ENCODE data around the gene AMER3.

- TF ChIP-seq CTCF (IDR thresholded peaks at IDR 0.05; ENCODE audit: control extremely low read depth in 1 of 3, insufficient read depth in 1 of 3, low read depth in 1 of 3, low read length in 3 of 3) (no peak), SRF (IDR thresholded peaks at IDR 0.05; ENCODE audit: low read depth, low read length) (no peak), E2F6 (IDR thresholded peaks at IDR 0.05) (no peak), TAF7 (optimal IDR thresholded peaks at IDR 0.05; ENCODE audit: borderline replicate concordance, low read depth, low read length) (no peak), EZH2 (IDR thresholded peaks at IDR 0.05; ENCODE audit: low read depth, low read length, severe bottlenecking) (no peak), POLR2AphosphoS5 (IDR thresholded peaks at IDR 0.05; ENCODE audit: low read depth, low read length) (no peak), POLR2A (IDR thresholded peaks at IDR 0.05; ENCODE audit: control extremely low read depth in 1 of 2, low read depth in 2 of 2, low read length in 2 of 2) (no peak), BRCA1 (IDR thresholded peaks at IDR 0.05; ENCODE audit: low read depth, low read length) (no peak), SIX5 (IDR thresholded peaks at IDR 0.05; ENCODE audit: low read depth, low read length) (no peak), JUN (IDR thresholded peaks at IDR 0.05; ENCODE audit: low read depth, low read length) (no peak), EP300 (IDR thresholded peaks at IDR 0.05; ENCODE audit: borderline replicate concordance in 1 of 2, low read depth in 2 of 2, low read length in 2 of 2) (no peak), CREB1 (IDR thresholded peaks at IDR 0.05) (no peak), RAD21 (IDR thresholded peaks at IDR 0.05 in 1 of 2, conservative IDR thresholded peaks at IDR 0.05 in 1 of 2; ENCODE audit: low read depth in 2 of 2, low read length in 2 of 2) (no peak), JUND (IDR thresholded peaks at IDR 0.05; ENCODE audit: low read length) (no peak)
These were observed 58.4 kb downstream of the AMER3 start for GRCh38 chr2:130813722-130814121.

Data from H1 (cell line).